HepG2 (cell line): Measurements from ENCODE around the gene TC2N. TPM values are rescaled to one million over a fixed set of nuclear protein-coding genes. Genes with fewer than 3 reads are reported as not detected.

ENCODE experiments used
- ATAC-seq: fragments of 200-7000 bp; cut with Tn5 transposase; 3 replicates; pipeline ENCODE4 v1.9.1; 2020; ENCODE audit warnings: mild to moderate bottlenecking, moderate library complexity
- BruUV-seq: library from RNA; stranded (reverse); fragments of 400-500 nt; replicated peaks from 2 replicates; lab custom pipeline; 2021; lab: Mats Ljungman, UMichigan
- CTCF ChIA-PET: fragments of 300-600 bp; formaldehyde crosslinking; extraction: SDS; loops from one replicate; lab custom pipeline; 2021; ENCODE audit warnings: low total read pairs, inconsistent platforms, low intra/inter-chr PET ratio; lab: Yijun Ruan, JAX
- POLR2A ChIA-PET: fragments of 350-600 bp; sonication (Branson Sonifier 250); formaldehyde crosslinking; loops from one replicate; lab custom pipeline; 2020; ENCODE audit warnings: antibody characterized with exemption, inconsistent platforms; lab: Yijun Ruan, JAX
- DNase-seq: peaks from one replicate; pipeline ENCODE4 v3.0.0-alpha.2; 2015; ENCODE audit warnings: low spot score
- FAIRE-seq: peaks from 3 replicates; lab custom pipeline; 2011; peaks lifted over from hg19 to GRCh38; lab: Jason Lieb, UNC
- H2AFZ ChIP-seq: one replicate; pipeline ENCODE4 v1.6.1; 2011; ENCODE audit warnings: low read length, inconsistent platforms
- H3K27ac ChIP-seq: fragments of 300-600 bp; 3 replicates; pipeline ENCODE4 v1.8.0; 2011; ENCODE audit warnings: mixed run types, mild to moderate bottlenecking, mixed read lengths, low read length, inconsistent platforms; ENCODE audit not compliant: insufficient read depth; ENCODE audit errors: extremely low read length
- H3K27me3 ChIP-seq, 2 experiments: fragments of 200-600 bp in 1 of 2; 2 replicates in 1 of 2; 3 replicates in 1 of 2; pipeline versions ENCODE4 v1.6.0 to v1.8.0; 2011; ENCODE audit warnings: low read length in 2 of 2, mild to moderate bottlenecking in 2 of 2, moderate library complexity in 2 of 2, inconsistent platforms in 1 of 2; ENCODE audit not compliant: insufficient read depth in 2 of 2, control insufficient read depth in 1 of 2
- H3K36me3 ChIP-seq, 2 experiments: fragments of 200-600 bp in 1 of 2; replicated peaks in 1 of 2; 2 replicates in 1 of 2; 3 replicates in 1 of 2; pipeline versions ENCODE4 v1.5.1 to v1.8.0; 2011; ENCODE audit warnings: low read length in 2 of 2, inconsistent platforms in 1 of 2; ENCODE audit not compliant: insufficient read depth in 2 of 2, control insufficient read depth in 1 of 2
- H3K4me1 ChIP-seq: 2 replicates; pipeline ENCODE4 v1.5.1; 2012; ENCODE audit warnings: low read length, inconsistent platforms; ENCODE audit not compliant: insufficient read depth
- H3K4me2 ChIP-seq: 2 replicates; pipeline ENCODE4 v1.6.0; 2011; ENCODE audit warnings: low read depth, low read length, inconsistent platforms
- H3K4me3 ChIP-seq, 3 experiments: fragments of 200-600 bp in 1 of 3; sonication (generic), shearing (Covaris generic) in 1 of 3; replicated peaks in 1 of 3; 2 replicates each; pipeline ENCODE4 v1.5.1; 2011 to 2016; ENCODE audit warnings: low read length in 3 of 3, inconsistent platforms in 2 of 3, low read depth in 2 of 3, mild to moderate bottlenecking in 2 of 3, control low read depth in 1 of 3, mixed read lengths in 1 of 3; ENCODE audit not compliant: insufficient read depth in 1 of 3
- H3K79me2 ChIP-seq: one replicate; pipeline ENCODE4 v1.6.1; 2011; ENCODE audit warnings: low read length, inconsistent platforms; ENCODE audit not compliant: insufficient read depth
- H3K9ac ChIP-seq: 2 replicates; pipeline ENCODE4 v1.6.0; 2011; ENCODE audit warnings: mild to moderate bottlenecking, low read depth, low read length, inconsistent platforms; ENCODE audit not compliant: insufficient read depth
- H3K9me3 ChIP-seq: 2 replicates; pipeline ENCODE4 v1.5.1; 2012; ENCODE audit warnings: mild to moderate bottlenecking, low read length
- H4K20me1 ChIP-seq: 2 replicates; pipeline ENCODE4 v1.6.0; 2011; ENCODE audit warnings: inconsistent platforms, mild to moderate bottlenecking, low read length, moderate library complexity; ENCODE audit not compliant: insufficient read depth
- CEBPB ChIP-seq: IDR thresholded peaks from 2 replicates; pipeline ENCODE4 v1.6.1; 2011; ENCODE audit warnings: low read depth, low read length, improper control_type of control experiment, borderline replicate concordance
- MBD4 ChIP-seq: IDR thresholded peaks from 2 replicates; pipeline ENCODE4 v1.6.1; 2012; ENCODE audit warnings: low read length, inconsistent platforms, borderline replicate concordance
- MYNN ChIP-seq: sonication (generic); formaldehyde crosslinking; IDR thresholded peaks from 2 replicates; pipeline ENCODE4 v1.4.0; 2020; ENCODE audit warnings: mild to moderate bottlenecking, low read depth, missing genetic modification reagents
- NFYB ChIP-seq: sonication (generic); formaldehyde crosslinking; IDR thresholded peaks from 2 replicates; pipeline ENCODE4 v1.4.0; 2020; ENCODE audit warnings: missing genetic modification reagents
- PLRG1 ChIP-seq: fragments of 450-650 bp; conservative IDR thresholded peaks from 2 replicates; pipeline ENCODE4 v1.6.1; 2016
- RXRA ChIP-seq: sonication (generic); formaldehyde crosslinking; IDR thresholded peaks from 2 replicates; pipeline ENCODE4 v1.5.1; 2020; ENCODE audit warnings: missing genetic modification reagents
- ZNF75D ChIP-seq: sonication (generic); formaldehyde crosslinking; IDR thresholded peaks from 2 replicates; pipeline ENCODE4 v1.8.1; 2023; ENCODE audit warnings: missing genetic modification reagents, mild to moderate bottlenecking, borderline replicate concordance
- WGBS: methylation state at CpG from one replicate; pipeline ENCODE4 v1.1.6; 2017; ENCODE audit warnings: low lambda C conversion rate; 5-methylcytosine and 5-hydroxymethylcytosine counted together
- in situ Hi-C: cut with HindIII; loops from 2 replicates; pipeline ENCODE4 v1.10.0; 2017; ENCODE audit warnings: low pct_unique_long_range_greater_than_20kb; ENCODE audit not compliant: extremely low pct_ligation_motif_present
- intact Hi-C: fragments of 100-400 bp; cut with micrococcal nuclease; formaldehyde crosslinking; loops from one replicate; pipeline ENCODE4 v1.10.0; 2022; ENCODE audit not compliant: unreplicated experiment
- polyA plus RNA-seq, 8 experiments: library from polyadenylated mRNA; depleted of rRNA in 3 of 8; stranded (reverse) in 7 of 8; unstranded in 1 of 8; fragments of >200 nt; fragmentation: Illumina TruSeq in 4 of 8; extraction: Trizol in 4 of 8; gene quantifications; 2 replicates each; pipeline versions ENCODE4 v1.2.1 to v1.2.3, GENCODE V29; 2011 to 2016; ENCODE audit warnings: low read depth in 4 of 8, missing spikeins in 1 of 8, mixed read lengths in 1 of 8; ENCODE audit not compliant: insufficient read depth in 1 of 8
- total RNA-seq, 5 experiments: library from RNA; depleted of rRNA; stranded (reverse); fragments of >200 nt; fragmentation: Illumina TruSeq; extraction: Trizol; gene quantifications; 2 replicates each; pipeline ENCODE4 v1.2.3, GENCODE V29; 2016; ENCODE audit warnings: low read depth in 1 of 5
- TF ChIP-seq, protein P1 (sequence below): sonication (generic); formaldehyde crosslinking; IDR thresholded peaks from 2 replicates; pipeline ENCODE4 v1.4.0; 2020; ENCODE audit warnings: missing genetic modification reagents
- TF ChIP-seq, protein P2 (sequence below), 2 experiments: sonication (generic) in 1 of 2; formaldehyde crosslinking in 1 of 2; IDR thresholded peaks; 2 replicates each; pipeline versions ENCODE4 v1.4.0 to v1.6.1; 2016 to 2020; ENCODE audit warnings: borderline replicate concordance in 1 of 2, low read depth in 1 of 2, mild to moderate bottlenecking in 1 of 2, missing genetic modification reagents in 1 of 2
- TF ChIP-seq, protein P3 (sequence below): sonication (generic); formaldehyde crosslinking; IDR thresholded peaks from 2 replicates; pipeline ENCODE4 v1.5.1; 2020; ENCODE audit warnings: mild to moderate bottlenecking, missing genetic modification reagents, borderline replicate concordance
- TF ChIP-seq, protein P4 (sequence below): sonication (generic); formaldehyde crosslinking; IDR thresholded peaks from 2 replicates; pipeline ENCODE4 v1.5.0; 2020; ENCODE audit warnings: missing genetic modification reagents, mild to moderate bottlenecking, borderline replicate concordance

Gene TC2N
- total and polyA plus RNA-seq, 2 of the 13 experiments (the other 11 are each of a cell fraction or from before 2014, with no cell fraction given) = 0.03 TPM; not detected in 1

DNA sequence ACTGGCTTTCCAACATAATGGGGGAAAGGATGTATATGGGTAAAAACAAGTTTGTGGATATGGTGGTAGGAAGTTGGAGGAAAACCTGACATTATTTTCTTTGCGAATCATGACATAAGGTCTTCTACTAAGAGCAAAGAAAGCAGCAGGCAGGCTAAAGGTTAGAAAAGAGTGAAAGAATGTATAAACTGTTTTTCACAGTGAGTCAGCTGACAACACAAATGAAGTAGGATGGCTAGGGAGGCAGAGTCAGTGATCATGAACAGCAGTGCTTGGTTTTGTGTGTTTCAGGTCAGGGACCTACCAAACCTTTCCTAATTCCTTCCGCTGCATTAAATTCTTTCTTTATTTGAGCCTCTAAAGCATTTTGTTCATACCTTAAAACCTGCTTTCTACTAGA is 89.1 kb downstream of the TC2N start:
- Histone ChIP-seq H2AFZ (no peak overlapping the region), H3K36me3 (no peaks in the 10 kb centered on the region), H3K9me3 (no peaks in the 10 kb centered on the region), H3K4me1 (peaks cover 15% of the 10 kb centered on the region), H3K4me3 (no peak overlapping the region), H3K27me3 (no peaks in the 10 kb centered on the region), H3K4me2 (no peak overlapping the region), H3K79me2 (no peaks in the 10 kb centered on the region), H3K27ac (no peak overlapping the region), H3K9ac (no peak overlapping the region), H4K20me1 (no peaks in the 10 kb centered on the region)
- ATAC-seq (no peak), FAIRE-seq (no peak), DNase-seq (no peak)
- ChIA-PET CTCF (no interaction called here), POLR2A (no interaction called here)
- intact Hi-C loops (no loop called here), in situ Hi-C loops (no loop called here)
- BruUV-seq = no TSS peak
- WGBS = 95% methylated on average over 2 of the region's 2 CpGs
- no peak for TF ChIP-seq CEBPB
- no peak for TF ChIP-seq RXRA (CRISPR knock-in tag)
- no peak for TF ChIP-seq MYNN (CRISPR knock-in tag)
- TF ChIP-seq, protein P1, sequence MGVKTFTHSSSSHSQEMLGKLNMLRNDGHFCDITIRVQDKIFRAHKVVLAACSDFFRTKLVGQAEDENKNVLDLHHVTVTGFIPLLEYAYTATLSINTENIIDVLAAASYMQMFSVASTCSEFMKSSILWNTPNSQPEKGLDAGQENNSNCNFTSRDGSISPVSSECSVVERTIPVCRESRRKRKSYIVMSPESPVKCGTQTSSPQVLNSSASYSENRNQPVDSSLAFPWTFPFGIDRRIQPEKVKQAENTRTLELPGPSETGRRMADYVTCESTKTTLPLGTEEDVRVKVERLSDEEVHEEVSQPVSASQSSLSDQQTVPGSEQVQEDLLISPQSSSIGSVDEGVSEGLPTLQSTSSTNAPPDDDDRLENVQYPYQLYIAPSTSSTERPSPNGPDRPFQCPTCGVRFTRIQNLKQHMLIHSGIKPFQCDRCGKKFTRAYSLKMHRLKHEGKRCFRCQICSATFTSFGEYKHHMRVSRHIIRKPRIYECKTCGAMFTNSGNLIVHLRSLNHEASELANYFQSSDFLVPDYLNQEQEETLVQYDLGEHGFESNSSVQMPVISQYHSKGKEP (CRISPR knock-in tag) = no peak
- TF ChIP-seq, protein P2, sequence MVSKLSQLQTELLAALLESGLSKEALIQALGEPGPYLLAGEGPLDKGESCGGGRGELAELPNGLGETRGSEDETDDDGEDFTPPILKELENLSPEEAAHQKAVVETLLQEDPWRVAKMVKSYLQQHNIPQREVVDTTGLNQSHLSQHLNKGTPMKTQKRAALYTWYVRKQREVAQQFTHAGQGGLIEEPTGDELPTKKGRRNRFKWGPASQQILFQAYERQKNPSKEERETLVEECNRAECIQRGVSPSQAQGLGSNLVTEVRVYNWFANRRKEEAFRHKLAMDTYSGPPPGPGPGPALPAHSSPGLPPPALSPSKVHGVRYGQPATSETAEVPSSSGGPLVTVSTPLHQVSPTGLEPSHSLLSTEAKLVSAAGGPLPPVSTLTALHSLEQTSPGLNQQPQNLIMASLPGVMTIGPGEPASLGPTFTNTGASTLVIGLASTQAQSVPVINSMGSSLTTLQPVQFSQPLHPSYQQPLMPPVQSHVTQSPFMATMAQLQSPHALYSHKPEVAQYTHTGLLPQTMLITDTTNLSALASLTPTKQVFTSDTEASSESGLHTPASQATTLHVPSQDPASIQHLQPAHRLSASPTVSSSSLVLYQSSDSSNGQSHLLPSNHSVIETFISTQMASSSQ (IDR thresholded peaks at IDR 0.05; ENCODE audit: low read depth) = no peak
- TF ChIP-seq, protein P2 (CRISPR knock-in tag; IDR thresholded peaks at IDR 0.05; ENCODE audit: borderline replicate concordance) = no peak
- no peak for TF ChIP-seq ZNF75D (CRISPR knock-in tag)
- TF ChIP-seq MBD4 = no peak
- no peak for TF ChIP-seq NFYB
- TF ChIP-seq, protein P3, sequence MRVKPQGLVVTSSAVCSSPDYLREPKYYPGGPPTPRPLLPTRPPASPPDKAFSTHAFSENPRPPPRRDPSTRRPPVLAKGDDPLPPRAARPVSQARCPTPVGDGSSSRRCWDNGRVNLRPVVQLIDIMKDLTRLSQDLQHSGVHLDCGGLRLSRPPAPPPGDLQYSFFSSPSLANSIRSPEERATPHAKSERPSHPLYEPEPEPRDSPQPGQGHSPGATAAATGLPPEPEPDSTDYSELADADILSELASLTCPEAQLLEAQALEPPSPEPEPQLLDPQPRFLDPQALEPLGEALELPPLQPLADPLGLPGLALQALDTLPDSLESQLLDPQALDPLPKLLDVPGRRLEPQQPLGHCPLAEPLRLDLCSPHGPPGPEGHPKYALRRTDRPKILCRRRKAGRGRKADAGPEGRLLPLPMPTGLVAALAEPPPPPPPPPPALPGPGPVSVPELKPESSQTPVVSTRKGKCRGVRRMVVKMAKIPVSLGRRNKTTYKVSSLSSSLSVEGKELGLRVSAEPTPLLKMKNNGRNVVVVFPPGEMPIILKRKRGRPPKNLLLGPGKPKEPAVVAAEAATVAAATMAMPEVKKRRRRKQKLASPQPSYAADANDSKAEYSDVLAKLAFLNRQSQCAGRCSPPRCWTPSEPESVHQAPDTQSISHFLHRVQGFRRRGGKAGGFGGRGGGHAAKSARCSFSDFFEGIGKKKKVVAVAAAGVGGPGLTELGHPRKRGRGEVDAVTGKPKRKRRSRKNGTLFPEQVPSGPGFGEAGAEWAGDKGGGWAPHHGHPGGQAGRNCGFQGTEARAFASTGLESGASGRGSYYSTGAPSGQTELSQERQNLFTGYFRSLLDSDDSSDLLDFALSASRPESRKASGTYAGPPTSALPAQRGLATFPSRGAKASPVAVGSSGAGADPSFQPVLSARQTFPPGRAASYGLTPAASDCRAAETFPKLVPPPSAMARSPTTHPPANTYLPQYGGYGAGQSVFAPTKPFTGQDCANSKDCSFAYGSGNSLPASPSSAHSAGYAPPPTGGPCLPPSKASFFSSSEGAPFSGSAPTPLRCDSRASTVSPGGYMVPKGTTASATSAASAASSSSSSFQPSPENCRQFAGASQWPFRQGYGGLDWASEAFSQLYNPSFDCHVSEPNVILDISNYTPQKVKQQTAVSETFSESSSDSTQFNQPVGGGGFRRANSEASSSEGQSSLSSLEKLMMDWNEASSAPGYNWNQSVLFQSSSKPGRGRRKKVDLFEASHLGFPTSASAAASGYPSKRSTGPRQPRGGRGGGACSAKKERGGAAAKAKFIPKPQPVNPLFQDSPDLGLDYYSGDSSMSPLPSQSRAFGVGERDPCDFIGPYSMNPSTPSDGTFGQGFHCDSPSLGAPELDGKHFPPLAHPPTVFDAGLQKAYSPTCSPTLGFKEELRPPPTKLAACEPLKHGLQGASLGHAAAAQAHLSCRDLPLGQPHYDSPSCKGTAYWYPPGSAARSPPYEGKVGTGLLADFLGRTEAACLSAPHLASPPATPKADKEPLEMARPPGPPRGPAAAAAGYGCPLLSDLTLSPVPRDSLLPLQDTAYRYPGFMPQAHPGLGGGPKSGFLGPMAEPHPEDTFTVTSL = no peak
- TF ChIP-seq, protein P4, sequence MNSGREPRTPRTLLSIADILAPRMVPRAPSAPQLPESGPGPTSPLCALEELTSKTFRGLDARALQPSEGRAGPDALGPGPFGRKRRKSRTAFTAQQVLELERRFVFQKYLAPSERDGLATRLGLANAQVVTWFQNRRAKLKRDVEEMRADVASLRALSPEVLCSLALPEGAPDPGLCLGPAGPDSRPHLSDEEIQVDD (CRISPR knock-in tag) = no peak
- TF ChIP-seq PLRG1 = no peak
